ENCODE results near the gene ERF.

Gene ERF

DNA sequence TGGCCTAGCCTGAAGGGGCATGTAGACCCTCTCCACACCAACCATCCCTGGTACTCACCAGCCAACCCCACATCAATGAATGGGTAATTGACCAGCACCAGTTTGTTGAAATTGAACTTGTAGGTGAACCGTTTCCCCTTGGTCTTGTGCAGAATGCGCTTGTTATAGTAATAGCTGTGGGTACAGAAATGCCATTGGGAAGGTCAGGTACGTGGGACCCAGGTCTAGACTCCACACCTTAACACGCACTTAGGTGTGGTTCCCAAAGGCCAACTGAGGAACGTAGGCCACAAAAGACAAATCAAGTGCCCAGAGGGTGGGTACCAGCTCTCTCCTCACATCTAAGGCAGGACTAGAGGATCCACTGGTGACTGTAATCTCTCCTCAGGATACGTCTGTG, 5.2 kb downstream of the ERF start:
- no peak overlapping the region for H3K4me3 ChIP-seq (replicated peaks in 1 of 2; ENCODE audit: low read depth in 2 of 2, low read length in 2 of 2)
- no peak for DNase-seq (ENCODE audit: low read depth in 2 of 2)
- TF ChIP-seq, protein P1, sequence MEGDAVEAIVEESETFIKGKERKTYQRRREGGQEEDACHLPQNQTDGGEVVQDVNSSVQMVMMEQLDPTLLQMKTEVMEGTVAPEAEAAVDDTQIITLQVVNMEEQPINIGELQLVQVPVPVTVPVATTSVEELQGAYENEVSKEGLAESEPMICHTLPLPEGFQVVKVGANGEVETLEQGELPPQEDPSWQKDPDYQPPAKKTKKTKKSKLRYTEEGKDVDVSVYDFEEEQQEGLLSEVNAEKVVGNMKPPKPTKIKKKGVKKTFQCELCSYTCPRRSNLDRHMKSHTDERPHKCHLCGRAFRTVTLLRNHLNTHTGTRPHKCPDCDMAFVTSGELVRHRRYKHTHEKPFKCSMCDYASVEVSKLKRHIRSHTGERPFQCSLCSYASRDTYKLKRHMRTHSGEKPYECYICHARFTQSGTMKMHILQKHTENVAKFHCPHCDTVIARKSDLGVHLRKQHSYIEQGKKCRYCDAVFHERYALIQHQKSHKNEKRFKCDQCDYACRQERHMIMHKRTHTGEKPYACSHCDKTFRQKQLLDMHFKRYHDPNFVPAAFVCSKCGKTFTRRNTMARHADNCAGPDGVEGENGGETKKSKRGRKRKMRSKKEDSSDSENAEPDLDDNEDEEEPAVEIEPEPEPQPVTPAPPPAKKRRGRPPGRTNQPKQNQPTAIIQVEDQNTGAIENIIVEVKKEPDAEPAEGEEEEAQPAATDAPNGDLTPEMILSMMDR (IDR thresholded peaks at IDR 0.05; ENCODE audit: low read depth, low read length), result no peak

DNA sequence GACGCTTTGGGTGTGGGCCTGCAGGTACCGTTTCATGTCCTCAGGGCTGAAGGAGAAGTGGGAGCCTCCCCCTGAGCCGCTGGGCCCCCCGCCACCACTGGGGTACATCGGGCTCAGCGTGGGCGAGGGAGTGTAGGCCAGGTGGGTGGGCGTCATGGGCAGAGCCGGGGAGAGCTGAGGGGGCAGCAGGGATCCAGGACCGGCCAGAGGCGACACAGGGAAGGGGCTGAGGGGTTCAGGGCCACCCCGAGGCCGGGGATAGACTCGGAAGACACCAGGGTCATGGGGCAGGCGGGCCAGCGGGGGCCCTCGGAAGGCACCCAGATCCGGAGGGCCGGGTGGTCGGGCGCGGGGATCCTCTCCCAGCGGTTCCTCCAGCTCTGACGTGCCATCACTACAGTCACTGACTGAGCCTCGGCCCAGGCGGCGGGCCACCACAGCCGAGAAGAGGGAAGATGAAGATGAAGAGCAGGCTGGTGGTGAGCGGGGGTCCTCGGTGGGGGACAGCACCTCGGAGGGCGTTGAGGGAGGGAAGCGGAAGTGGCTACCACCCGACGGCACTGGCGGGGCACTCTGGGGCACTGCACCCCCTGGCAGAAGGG, 5.7 kb downstream of the ERF start:
- TF ChIP-seq, protein P1 (IDR thresholded peaks at IDR 0.05; ENCODE audit: low read depth, low read length), result no peak
- H3K4me3 ChIP-seq (replicated peaks in 1 of 2; ENCODE audit: low read depth in 2 of 2, low read length in 2 of 2), result no peak overlapping the region
- DNase-seq (ENCODE audit: low read depth in 2 of 2), result no peak

DNA sequence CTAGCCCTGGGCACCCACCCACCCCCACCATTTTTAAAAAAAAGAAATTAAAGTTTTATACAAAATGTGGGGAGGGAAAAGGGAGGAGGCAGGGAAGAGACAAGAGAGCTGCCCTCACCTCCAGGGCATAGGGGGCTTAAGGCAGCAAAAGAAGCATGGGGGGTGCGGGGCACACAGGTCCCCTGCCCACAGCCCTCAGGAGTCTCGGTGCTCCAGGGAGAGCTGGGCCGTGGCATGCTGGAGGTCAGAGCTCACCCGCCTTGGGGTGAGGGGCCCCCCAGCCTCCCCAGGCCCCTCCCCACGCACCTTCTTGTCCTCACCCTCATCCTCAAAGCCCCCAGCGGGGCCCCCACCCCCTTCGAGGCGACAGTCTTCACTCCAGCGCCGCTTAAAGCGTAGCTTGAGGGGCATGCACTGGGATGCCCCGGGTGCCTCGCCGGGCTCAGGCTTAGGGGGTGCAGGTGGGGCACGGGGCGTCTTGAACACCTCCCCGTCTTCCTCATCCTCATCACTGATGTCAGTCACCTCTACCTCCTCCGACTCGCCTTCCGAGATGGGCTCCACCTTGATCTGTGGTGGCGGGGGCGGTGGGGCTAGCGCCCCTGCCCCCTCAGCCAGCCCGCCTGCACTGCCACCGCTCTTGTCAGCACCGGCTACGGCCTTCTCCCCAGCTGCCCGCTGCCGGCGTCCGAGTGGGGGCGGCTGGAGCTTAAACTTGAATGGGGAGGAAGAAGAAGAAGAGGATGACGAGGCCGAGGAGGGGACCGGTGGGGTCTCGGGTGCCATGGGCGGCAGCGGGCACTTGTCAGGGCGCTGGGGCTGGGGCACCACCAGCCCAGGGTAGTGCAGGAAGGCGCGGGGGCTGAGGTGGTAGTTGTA, 6.4 kb downstream of the ERF start:
- no peak overlapping the region for H3K4me3 ChIP-seq (replicated peaks in 1 of 2; ENCODE audit: low read depth in 2 of 2, low read length in 2 of 2)

DNA sequence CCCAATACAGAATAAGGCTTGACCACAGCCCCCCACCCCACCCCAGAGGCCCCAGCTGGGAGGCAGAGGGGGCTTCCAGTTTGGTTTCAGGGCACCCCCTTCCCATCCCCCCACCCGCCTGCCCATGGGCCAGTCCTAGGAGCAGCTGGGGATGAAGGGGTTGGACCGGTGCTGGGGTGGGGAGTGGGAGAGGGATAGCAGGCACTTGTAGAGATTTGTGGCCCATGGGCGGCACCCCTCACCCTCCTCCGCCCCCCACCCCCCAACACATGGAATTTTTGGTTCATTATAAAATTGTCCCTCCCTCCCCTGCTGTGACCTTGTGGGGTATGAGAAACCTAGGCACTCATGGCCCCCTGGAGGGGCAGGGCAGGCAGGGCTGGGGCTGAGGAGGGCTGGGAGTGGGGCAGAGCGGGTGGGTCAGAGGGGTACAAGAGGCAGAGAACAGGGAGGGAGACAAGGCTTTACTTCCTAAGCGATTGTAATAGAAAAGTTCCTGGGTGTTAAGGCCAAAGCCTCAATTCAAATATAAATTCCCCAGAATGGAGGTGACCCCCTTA, 7.2 kb downstream of the ERF start:
- H3K4me3 ChIP-seq (replicated peaks in 1 of 2; ENCODE audit: low read depth in 2 of 2, low read length in 2 of 2), result no peak overlapping the region
- no peak for DNase-seq (ENCODE audit: low read depth in 2 of 2)
- TF ChIP-seq, protein P1 (IDR thresholded peaks at IDR 0.05; ENCODE audit: low read depth, low read length), result no peak

More for the DNA sequence above, 6.4 kb downstream of the ERF start:
- no peak for DNase-seq (ENCODE audit: low read depth in 2 of 2)
- TF ChIP-seq, protein P1 (IDR thresholded peaks at IDR 0.05; ENCODE audit: low read depth, low read length), result no peak

DNA sequence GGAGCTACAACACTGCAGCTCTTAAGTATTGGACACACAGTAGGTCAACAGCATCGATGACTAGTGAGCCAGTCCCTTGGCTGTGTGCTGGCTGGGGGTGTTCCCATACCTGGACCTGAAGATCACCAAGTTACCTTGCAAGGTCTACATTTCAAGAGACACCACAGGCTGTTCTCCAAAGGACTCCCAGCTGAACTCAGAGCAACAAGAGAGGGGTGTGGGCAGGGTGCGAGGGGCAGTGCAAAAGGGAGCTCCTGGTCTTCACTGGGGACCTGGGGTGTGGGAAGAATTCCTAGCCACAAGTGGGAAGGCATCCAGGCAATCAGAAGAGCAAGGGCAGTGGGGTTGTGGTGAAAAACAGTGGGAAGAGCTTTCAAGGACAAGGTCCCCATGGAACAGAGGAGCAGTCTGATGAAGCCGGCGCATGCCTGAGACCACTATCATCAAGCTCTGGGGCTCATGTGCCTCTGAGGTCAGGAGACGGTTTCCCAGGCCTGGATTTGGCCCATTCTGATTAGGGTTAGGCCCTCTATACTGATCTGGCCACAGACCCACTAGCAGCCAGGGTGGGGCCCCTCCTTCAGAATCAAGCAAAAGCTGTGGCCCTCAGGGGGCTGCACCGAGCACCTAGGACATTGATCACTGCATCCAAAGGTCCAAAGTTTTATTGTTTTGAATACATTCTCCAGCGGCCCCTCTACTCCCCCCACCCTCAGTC, 7.8 kb downstream of the ERF start:
- no peak overlapping the region for H3K4me3 ChIP-seq (replicated peaks in 1 of 2; ENCODE audit: low read depth in 2 of 2, low read length in 2 of 2)
- TF ChIP-seq, protein P1 (IDR thresholded peaks at IDR 0.05; ENCODE audit: low read depth, low read length), result no peak
- peak in 1 of 2 donors; percentile 25 for DNase-seq (ENCODE audit: low read depth in 2 of 2)

DNA sequence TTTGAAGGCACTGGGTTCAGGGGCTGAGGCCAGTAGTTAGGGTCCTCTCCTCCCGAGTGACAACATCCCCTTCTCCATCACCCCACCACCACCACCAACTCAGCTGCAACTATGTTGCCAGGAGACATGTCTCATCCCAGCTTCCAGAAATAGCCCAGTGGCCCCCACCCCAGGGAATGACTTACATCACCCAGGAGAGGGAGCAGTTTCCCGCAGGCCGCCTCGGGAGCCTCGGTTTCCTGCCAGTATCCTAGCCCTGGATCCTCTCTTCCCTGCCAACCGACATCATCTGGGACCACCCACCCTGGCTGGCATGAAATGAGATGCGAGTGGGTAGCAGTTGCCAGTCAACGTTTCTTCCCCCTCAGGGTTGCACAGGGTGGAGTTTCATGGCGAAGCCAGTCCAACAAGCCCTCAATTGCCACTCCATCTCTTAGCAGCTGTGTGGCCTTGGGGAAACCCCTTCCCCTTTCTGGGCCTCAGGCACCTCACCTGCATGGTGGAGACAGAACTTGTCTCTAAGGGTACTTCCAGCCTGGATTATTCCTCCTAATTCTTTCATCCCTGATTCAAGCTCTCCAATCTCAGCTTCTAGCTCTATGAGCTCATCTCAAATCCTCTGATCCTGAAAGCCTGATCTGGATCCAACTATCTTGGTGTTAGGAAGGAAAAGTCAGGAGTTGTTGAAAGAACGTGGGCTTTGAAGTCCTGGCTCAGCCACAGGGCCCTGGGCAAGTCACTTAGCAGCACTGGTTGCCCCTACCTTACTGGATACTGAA, 8.6 kb downstream of the ERF start:
- H3K4me3 ChIP-seq (replicated peaks in 1 of 2; ENCODE audit: low read depth in 2 of 2, low read length in 2 of 2), result no peak overlapping the region
- peak; percentile 86 to 87 for DNase-seq (ENCODE audit: low read depth in 2 of 2)
- TF ChIP-seq, protein P1 (IDR thresholded peaks at IDR 0.05; ENCODE audit: low read depth, low read length), result peak; percentile 80
